ENCODE data around the gene KRTAP1-5. TPM values are rescaled to one million over a fixed set of nuclear protein-coding genes. Genes with fewer than 3 reads are reported as not detected.
"Not testable (repeated sequence)": the region's sequence is repeated elsewhere in the genome, so short reads cannot be mapped to it uniquely, and the experiment has no call there.

Gene KRTAP1-5
- total RNA-seq, 1 donor from 2014 or later = not detected

GRCh38 chr17:41052566-41052965, 25.6 kb upstream of the KRTAP1-5 start:
- Histone ChIP-seq H3K4me1 (no peaks in the 10 kb centered on the region), H3K27ac (no peak overlapping the region), H3K4me3 (no peak overlapping the region), H3K36me3 (no peaks in the 10 kb centered on the region), H3K27me3 (no peaks in the 10 kb centered on the region), H3K9me3 (no peaks in the 10 kb centered on the region)
- intact Hi-C loops (cut with DNase I) = no loop called here
- ATAC-seq (no peak), DNase-seq (no peak)
- TF ChIP-seq, protein P1, sequence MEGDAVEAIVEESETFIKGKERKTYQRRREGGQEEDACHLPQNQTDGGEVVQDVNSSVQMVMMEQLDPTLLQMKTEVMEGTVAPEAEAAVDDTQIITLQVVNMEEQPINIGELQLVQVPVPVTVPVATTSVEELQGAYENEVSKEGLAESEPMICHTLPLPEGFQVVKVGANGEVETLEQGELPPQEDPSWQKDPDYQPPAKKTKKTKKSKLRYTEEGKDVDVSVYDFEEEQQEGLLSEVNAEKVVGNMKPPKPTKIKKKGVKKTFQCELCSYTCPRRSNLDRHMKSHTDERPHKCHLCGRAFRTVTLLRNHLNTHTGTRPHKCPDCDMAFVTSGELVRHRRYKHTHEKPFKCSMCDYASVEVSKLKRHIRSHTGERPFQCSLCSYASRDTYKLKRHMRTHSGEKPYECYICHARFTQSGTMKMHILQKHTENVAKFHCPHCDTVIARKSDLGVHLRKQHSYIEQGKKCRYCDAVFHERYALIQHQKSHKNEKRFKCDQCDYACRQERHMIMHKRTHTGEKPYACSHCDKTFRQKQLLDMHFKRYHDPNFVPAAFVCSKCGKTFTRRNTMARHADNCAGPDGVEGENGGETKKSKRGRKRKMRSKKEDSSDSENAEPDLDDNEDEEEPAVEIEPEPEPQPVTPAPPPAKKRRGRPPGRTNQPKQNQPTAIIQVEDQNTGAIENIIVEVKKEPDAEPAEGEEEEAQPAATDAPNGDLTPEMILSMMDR (IDR thresholded peaks at IDR 0.05) = no peak

GRCh38 chr17:41049110-41049509, 22.1 kb upstream of the KRTAP1-5 start:
- ATAC-seq = no peak
- Histone ChIP-seq H3K4me3 (no peak overlapping the region), H3K9me3 (no peaks in the 10 kb centered on the region), H3K4me1 (no peaks in the 10 kb centered on the region), H3K36me3 (no peaks in the 10 kb centered on the region), H3K27me3 (peaks cover 11% of the 10 kb centered on the region), H3K27ac (no peak overlapping the region)
- no peak for DNase-seq
- intact Hi-C loops (cut with DNase I) = no loop called here
- TF ChIP-seq, protein P1 (IDR thresholded peaks at IDR 0.05) = no peak

GRCh38 chr17:41048441-41048840, 21.4 kb upstream of the KRTAP1-5 start:
- ATAC-seq = no peak
- intact Hi-C loops (cut with DNase I) = no loop called here
- TF ChIP-seq, protein P1 (IDR thresholded peaks at IDR 0.05) = no peak

GRCh38 chr17:41046735-41047465, 19.9 kb upstream of the KRTAP1-5 start, which contains the start of gene KRTAP2-1:
Gene KRTAP2-1 (minus strand): TSS chr17:41047316. CDS start chr17:41047267, 49 bp downstream.
- H3K4me1 ChIP-seq; DNase-seq; H3K9me3 ChIP-seq; H3K27ac ChIP-seq; H3K4me3 ChIP-seq; intact Hi-C loops (cut with DNase I); H3K36me3 ChIP-seq: not testable (repeated sequence)
- peak; percentile 39 for ATAC-seq
- peaks cover 11% of the 10 kb centered on the region for H3K27me3 ChIP-seq

More at GRCh38 chr17:41048441-41048840, 21.4 kb upstream of the KRTAP1-5 start:
- Histone ChIP-seq H3K4me1 (no peaks in the 10 kb centered on the region), H3K27me3 (peaks cover 11% of the 10 kb centered on the region), H3K4me3 (no peak overlapping the region), H3K36me3 (no peaks in the 10 kb centered on the region), H3K9me3 (no peaks in the 10 kb centered on the region), H3K27ac (no peak overlapping the region)
- no peak for DNase-seq

GRCh38 chr17:41042953-41043352, 15.9 kb upstream of the KRTAP1-5 start:
- no peaks in the 10 kb centered on the region for H3K4me1 ChIP-seq
- DNase-seq (no peak), ATAC-seq (no peak)
- H3K27ac ChIP-seq = no peak overlapping the region
- peaks cover 11% of the 10 kb centered on the region for H3K27me3 ChIP-seq
- intact Hi-C loops (cut with DNase I) = no loop called here
- no peak overlapping the region for H3K4me3 ChIP-seq
- no peaks in the 10 kb centered on the region for H3K9me3 ChIP-seq
- no peaks in the 10 kb centered on the region for H3K36me3 ChIP-seq
- TF ChIP-seq, protein P1 (IDR thresholded peaks at IDR 0.05) = no peak

GRCh38 chr17:41040783-41041571, 14.0 kb upstream of the KRTAP1-5 start, which contains the start of gene KRTAP1-1:
Gene KRTAP1-1 (minus strand): TSS chr17:41041450. CDS start chr17:41041397, 53 bp downstream.
- H3K4me3 ChIP-seq; H3K36me3 ChIP-seq; H3K27ac ChIP-seq; H3K4me1 ChIP-seq; ATAC-seq; DNase-seq; H3K27me3 ChIP-seq; intact Hi-C loops (cut with DNase I); H3K9me3 ChIP-seq: not testable (repeated sequence)

All from upper lobe of right lung (tissue), 1 donor.